Endothelial cell (in vitro differentiated cells): ENCODE data around the gene UFD1. TPM values are rescaled to one million over a fixed set of nuclear protein-coding genes. Genes with fewer than 3 reads are reported as not detected.

Source experiments
- DNase-seq: peaks from one replicate; pipeline ENCODE4 v3.0.0; 2021; ENCODE audit warnings: low spot score
- H3K27ac Mint-ChIP-seq: one replicate; pipeline ENCODE4 v1.8.0; 2021; ENCODE audit warnings: mixed read lengths, inconsistent platforms; ENCODE audit not compliant: unreplicated experiment
- H3K27me3 Mint-ChIP-seq: one replicate; pipeline ENCODE4 v1.8.0; 2021; ENCODE audit warnings: mild to moderate bottlenecking, moderate library complexity, mixed read lengths, inconsistent platforms; ENCODE audit not compliant: unreplicated experiment
- H3K36me3 Mint-ChIP-seq: one replicate; pipeline ENCODE4 v1.8.0; 2021; ENCODE audit warnings: mild to moderate bottlenecking, low read depth, mixed read lengths, inconsistent platforms; ENCODE audit not compliant: unreplicated experiment
- H3K4me1 Mint-ChIP-seq: one replicate; pipeline ENCODE4 v1.8.0; 2021; ENCODE audit warnings: mild to moderate bottlenecking, mixed read lengths, inconsistent platforms; ENCODE audit not compliant: unreplicated experiment
- H3K4me3 Mint-ChIP-seq: one replicate; pipeline ENCODE4 v1.8.0; 2021; ENCODE audit warnings: mild to moderate bottlenecking, mixed read lengths, inconsistent platforms; ENCODE audit not compliant: unreplicated experiment
- H3K9me3 Mint-ChIP-seq: one replicate; pipeline ENCODE4 v1.8.0; 2021; ENCODE audit warnings: mixed read lengths, inconsistent platforms; ENCODE audit not compliant: unreplicated experiment
- total RNA-seq: library from RNA; stranded (reverse); fragmentation: NEBNext Ultra II Directional; extraction: Animal tissue kit (Norgen Biotek cat#: 25700); gene quantifications from one replicate; pipeline ENCODE4 v1.2.1, GENCODE V29; 2021; ENCODE audit not compliant: unreplicated experiment
- TF ChIP-seq, protein P1 (sequence below): fragments of 200-600 bp; sonication (generic); IDR thresholded peaks from one replicate; pipeline ENCODE4 v1.5.0; 2021; ENCODE audit warnings: antibody characterized with exemption; ENCODE audit not compliant: unreplicated experiment

Gene UFD1
- total RNA-seq, 1 donor from 2014 or later = 86.2 TPM

DNA sequence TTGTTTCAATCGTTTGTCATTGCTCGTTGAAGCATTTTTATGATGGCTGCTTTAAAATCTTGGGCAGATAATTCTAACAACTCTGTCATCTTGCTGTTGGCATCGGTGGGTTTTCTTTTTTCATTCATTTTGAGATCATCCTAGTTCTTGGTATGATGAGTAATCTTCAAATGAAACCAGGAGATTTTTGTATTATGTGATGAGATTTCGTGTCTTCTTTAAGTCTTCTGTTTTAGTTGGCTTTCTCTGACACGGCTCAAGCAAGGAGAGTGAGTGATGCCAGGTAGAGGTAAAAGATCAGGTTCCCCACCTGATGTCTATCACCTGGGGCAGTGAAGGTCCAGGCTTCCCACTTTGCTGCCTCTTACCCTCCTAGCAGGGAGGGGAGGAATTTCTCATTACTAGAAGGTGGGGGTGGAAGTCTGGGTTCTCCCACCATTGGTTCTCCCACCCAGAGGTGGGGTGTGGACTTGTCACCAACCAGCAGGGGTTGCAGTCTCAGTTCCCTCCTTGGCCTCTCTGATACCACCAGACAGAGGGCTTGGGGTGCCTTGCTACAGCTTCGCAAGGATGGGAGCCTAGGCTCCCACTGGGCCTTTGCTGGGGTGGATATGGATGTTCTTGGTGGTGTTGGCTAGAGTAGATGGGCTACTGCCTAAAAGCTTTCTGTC is 13.6 kb upstream of the UFD1 start:
- H3K36me3 Mint-ChIP-seq = no peaks in the 10 kb centered on the region
- H3K27ac Mint-ChIP-seq = no peak overlapping the region
- H3K4me1 Mint-ChIP-seq = no peaks in the 10 kb centered on the region

DNA sequence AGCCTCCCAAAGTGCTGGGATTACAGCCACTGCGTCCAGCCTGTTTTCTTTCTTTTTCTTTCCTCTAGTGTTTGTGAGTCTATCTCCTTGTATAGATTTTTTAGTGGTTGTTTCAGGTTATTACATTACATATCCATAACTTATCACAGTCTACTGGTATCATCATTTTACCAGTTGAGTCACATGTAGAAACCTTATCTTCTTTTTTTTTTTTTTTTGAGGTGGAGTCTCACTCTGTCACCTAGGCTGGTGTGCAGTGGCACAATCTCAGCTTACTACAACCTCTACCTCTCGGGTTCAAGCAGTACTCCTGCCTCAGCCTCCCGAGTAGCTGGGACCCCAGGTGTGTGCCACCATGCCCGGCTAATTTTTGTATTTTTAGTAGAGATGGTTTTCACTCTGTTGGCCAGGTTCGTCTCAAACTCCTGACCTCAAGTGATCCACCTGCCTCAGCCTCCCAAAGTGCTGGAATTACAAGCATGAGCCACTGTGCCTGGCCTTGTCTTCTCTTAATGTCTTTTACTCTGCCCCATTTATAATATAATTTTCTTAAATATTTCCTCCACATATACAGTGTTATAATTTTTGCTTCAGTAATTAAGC is 11.7 kb upstream of the UFD1 start:
- Mint-ChIP-seq H3K9me3 (no peaks in the 10 kb centered on the region), H3K36me3 (no peaks in the 10 kb centered on the region), H3K27ac (no peak overlapping the region), H3K4me1 (no peaks in the 10 kb centered on the region), H3K4me3 (no peak overlapping the region), H3K27me3 (no peaks in the 10 kb centered on the region)
- TF ChIP-seq, protein P1, sequence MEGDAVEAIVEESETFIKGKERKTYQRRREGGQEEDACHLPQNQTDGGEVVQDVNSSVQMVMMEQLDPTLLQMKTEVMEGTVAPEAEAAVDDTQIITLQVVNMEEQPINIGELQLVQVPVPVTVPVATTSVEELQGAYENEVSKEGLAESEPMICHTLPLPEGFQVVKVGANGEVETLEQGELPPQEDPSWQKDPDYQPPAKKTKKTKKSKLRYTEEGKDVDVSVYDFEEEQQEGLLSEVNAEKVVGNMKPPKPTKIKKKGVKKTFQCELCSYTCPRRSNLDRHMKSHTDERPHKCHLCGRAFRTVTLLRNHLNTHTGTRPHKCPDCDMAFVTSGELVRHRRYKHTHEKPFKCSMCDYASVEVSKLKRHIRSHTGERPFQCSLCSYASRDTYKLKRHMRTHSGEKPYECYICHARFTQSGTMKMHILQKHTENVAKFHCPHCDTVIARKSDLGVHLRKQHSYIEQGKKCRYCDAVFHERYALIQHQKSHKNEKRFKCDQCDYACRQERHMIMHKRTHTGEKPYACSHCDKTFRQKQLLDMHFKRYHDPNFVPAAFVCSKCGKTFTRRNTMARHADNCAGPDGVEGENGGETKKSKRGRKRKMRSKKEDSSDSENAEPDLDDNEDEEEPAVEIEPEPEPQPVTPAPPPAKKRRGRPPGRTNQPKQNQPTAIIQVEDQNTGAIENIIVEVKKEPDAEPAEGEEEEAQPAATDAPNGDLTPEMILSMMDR = no peak
- DNase-seq = no peak

More for the DNA sequence above, 13.6 kb upstream of the UFD1 start:
- TF ChIP-seq, protein P1 = no peak
- no peak for DNase-seq
- Mint-ChIP-seq H3K27me3 (no peaks in the 10 kb centered on the region), H3K9me3 (no peaks in the 10 kb centered on the region), H3K4me3 (no peak overlapping the region)

DNA sequence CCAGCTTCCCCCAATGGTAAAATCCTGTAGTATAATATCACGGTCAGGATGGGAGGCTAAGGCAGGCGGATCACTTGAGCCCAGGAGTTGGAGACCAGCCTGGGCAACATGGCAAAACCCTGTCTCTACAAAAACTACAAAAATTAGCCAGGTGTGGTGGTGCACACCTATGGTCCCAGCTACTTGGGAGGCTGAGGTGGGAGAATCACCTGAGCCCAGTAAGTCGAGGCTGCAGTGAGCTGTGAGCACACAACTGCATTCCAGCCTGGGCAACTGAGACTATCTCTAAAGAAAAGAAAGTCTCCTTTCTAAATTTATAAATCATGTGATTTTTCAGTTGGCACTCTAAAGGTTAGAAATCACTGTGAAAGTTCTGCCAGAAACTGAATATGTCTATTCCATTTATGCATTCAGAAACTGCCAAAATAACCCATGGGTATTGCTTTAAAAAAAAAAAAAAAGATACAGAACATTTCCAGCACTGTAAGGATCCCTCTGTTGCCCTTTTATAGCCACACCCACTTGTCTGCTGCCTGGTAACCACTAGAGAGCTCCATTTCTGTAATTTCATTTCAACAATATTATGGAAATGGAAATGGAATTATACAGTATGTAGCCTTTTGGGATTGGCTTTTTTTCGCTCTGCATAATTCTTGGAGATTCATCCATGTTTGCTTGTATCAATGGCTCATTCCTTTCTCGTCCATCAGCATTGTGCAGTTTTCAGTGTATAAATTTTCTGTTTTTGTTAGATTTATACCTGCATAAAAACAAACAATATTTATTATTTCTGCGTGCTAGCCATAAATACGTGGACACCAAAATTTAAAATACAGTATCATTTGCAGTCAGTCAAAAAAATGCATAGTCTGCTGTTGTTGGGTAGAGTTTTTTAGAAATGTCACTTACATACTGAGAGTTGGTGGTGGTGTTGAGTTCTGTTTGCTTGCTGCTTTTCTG is 10.2 kb upstream of the UFD1 start:
- no peak overlapping the region for H3K27ac Mint-ChIP-seq
- DNase-seq = no peak
- H3K4me3 Mint-ChIP-seq = no peak overlapping the region

DNA sequence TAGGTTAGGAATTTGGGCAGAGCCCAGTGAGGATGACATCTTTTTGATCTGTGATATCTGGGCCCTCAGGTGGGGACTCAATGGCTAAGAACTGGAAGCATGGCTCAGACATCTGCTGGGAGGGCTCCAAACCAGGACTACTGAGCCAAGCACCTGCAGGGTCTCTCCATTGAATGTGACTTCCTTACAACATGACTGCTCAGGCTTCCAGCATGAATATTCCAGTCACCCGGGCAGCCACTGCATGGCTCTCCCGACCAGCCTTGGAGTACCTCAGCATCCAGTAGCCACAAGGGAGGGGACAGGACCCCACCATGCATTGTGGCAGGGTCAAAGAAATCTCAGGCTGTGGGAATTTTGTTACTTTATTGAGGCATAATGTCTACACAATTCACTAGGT is 9.3 kb upstream of the UFD1 start:
- TF ChIP-seq, protein P1 = no peak
- Mint-ChIP-seq H3K9me3 (no peaks in the 10 kb centered on the region), H3K27ac (no peak overlapping the region), H3K4me1 (no peaks in the 10 kb centered on the region), H3K36me3 (peaks cover 4% of the 10 kb centered on the region), H3K27me3 (no peaks in the 10 kb centered on the region), H3K4me3 (no peak overlapping the region)
- no peak for DNase-seq

More for the DNA sequence above, 10.2 kb upstream of the UFD1 start:
- H3K27me3 Mint-ChIP-seq = no peaks in the 10 kb centered on the region
- TF ChIP-seq, protein P1 = no peak
- no peaks in the 10 kb centered on the region for H3K36me3 Mint-ChIP-seq
- H3K4me1 Mint-ChIP-seq = no peaks in the 10 kb centered on the region
- H3K9me3 Mint-ChIP-seq = no peaks in the 10 kb centered on the region
